ENCODE measurements around the gene TICAM1.
"Not testable (repeated sequence)": the region's sequence is repeated elsewhere in the genome, so short reads cannot be mapped to it uniquely, and the experiment has no call there.

The TICAM1 gene

DNA sequence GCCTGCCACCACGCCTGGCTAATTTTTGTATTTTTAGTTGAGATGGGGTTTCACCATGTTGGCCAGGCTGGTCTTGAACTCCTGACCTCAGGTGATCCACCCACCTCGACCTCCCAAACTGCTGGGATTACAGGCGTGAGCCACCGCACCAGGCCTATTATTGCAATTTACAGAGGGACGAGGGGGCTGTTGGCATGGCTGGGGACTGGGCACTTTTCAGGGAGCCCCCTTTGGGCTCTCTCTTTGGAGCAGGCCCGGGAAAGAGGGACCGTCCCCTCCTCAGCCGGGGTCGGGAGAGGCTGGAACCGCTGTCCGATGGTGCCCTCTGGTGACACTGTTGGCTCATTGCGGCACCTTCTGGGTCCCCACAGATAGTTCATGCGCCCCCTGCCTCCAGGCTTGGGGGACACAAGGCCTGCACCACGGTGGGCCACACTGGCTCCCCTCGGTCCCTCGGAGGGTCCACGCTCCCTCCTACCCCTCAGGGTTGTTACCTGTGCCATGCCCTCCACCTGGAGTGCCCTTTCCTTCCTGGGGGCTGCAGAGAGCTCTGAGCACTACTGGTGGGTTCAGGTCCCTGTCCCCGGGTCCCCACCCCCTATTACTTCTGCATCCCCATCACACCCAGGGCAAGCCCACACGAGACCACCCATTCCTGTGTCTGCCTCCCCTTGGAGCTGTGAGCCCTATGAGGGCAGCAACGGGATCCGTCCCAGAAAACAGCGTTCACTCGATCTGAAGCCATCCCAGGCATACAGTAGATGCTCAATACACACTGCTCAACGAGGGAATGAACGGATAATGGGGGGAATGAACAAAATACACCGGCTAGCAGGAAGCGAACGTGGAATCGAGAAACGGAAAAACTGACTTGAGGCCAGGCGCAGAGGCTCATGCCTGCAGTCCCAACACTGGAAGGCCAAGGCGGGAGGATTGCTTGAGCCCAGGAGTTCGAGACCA lies 27.5 kb downstream of the TICAM1 start:
- peak in 5 of 14 donors; percentile 12 to 49 (median 22) for DNase-seq

DNA sequence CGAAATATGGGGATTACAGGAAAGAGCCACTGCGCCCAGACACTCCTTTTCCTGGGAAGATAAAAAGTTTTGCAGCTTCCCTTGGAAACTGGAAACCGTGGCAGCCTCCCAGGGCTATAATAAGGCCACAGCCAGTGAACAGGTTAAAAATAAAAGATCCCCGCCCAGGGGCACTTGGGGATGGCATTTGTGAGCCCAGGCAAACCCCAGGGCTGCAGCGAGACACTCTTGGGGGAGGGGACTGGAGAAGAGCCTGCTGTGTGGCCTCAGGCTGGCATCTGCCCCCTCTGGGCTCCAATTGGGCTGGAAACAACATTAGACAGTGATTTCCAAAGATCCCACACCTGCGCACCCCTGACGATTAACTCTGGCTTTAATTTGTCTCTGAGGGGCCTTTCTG lies 28.8 kb downstream of the TICAM1 start:
- DNase-seq = no peak

DNA sequence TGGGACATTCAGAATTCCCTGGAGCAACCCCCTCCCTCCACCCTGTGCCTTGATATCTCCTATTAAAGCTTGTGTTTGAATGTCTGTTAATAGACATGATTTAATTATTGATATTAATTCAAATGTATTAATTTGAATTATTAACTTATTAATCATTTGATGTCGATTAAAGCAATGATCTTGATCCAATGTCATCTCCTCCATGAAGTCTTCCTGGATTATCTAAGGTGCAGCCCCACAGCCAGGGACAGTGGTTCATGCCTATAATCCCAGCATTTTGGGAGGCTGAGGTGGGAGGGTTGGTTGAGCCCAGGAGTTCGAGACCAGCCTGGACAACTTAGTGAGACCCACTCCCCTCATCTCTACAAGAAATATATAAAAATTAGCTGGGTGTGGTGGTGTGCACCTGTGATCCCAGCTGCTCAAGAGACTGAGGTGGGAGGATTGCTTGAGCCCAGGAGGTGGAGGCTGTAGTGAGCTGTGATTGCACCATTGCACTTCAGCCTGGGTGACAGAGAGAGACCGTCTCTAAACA lies 30.4 kb downstream of the TICAM1 start:
- no peak for DNase-seq

DNA sequence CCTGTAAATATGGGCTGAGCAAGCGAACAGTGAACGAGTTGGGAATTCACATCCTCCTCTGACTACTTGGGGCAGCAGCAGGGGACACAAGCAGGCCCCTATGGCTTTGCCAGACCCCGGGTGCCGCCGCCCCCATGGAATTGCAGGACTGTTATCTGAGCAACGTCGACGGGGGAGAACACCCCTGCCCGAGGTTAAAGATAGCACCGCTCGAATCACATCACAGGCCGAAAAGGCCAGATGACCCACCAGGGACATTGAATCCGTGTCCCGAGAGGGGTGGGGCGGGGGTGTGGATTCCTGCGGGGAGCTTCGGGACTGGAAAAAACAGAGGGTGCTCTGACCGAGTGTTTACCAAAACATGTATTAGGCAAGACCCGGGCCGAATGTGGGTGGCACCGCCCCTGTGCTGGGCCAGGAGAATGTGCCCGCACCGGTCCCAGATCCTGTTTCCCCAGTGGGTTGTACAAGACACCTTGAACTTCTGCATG lies 30.9 kb downstream of the TICAM1 start:
- no peak for DNase-seq

DNA sequence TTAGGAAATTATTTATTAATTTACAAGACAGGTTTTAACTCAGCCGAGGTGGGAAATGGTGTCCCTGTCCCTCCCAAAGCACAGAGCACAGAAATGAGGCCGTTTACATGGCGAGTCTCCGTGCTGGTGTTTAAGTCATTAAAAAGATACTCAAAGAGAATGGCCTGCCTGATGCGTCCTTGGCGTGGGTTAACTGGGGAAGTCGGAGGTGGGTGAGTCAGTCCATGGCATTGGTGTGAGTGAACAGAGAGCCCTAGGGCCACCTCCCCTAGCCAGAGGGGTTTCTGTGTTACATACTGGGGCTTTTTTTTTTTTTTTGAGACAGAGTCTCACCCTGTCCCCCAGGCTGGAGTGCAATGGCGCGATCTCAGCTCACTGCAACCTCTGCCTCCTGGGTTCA lies 36.1 kb downstream of the TICAM1 start:
- no peak for DNase-seq

DNA sequence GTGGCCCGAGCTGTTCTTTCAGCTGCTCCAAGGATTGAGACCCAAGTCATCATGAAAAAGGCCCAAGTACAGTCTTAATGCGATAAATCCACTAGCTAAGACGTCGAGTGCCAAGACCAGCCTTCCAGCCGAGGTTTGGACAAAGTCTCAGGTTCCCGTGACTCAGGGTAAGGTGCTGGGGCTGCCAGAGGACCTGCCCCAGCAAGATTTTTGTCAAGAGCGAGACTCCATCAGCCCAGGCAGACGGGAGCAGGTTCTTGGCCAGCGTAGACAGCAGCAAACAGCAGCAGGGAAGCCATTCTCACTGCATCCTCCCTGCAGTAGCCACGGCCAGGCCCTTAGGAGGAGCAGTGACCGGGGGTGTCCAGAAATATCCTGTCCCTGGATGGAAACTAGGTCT lies 36.5 kb downstream of the TICAM1 start:
- DNase-seq = no peak

DNA sequence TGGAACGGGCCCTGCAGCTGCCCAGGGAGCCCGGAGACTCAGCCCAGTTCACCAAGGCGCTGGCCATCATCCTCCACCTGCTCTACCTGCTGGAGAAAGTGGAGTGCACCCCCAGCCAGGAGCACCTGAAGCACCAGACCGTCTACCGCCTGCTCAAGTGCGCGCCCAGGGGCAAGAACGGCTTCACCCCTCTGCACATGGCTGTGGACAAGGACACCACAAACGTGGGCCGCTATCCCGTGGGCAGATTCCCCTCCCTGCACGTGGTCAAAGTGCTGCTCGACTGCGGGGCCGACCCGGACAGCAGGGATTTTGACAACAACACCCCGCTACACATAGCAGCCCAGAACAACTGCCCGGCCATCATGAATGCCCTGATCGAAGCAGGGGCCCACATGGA lies 38.2 kb downstream of the TICAM1 start:
- not testable (repeated sequence) for DNase-seq

DNA sequence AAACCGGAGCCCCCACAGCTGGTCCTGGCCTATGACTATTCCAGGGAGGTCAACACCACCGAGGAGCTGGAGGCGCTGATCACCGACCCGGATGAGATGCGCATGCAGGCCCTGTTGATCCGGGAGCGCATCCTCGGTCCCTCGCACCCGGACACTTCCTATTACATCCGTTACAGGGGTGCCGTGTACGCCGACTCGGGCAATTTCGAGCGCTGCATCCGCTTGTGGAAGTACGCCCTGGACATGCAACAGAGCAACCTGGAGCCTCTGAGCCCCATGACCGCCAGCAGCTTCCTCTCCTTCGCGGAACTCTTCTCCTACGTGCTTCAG lies 38.7 kb downstream of the TICAM1 start:
- not testable (repeated sequence) for DNase-seq

DNA sequence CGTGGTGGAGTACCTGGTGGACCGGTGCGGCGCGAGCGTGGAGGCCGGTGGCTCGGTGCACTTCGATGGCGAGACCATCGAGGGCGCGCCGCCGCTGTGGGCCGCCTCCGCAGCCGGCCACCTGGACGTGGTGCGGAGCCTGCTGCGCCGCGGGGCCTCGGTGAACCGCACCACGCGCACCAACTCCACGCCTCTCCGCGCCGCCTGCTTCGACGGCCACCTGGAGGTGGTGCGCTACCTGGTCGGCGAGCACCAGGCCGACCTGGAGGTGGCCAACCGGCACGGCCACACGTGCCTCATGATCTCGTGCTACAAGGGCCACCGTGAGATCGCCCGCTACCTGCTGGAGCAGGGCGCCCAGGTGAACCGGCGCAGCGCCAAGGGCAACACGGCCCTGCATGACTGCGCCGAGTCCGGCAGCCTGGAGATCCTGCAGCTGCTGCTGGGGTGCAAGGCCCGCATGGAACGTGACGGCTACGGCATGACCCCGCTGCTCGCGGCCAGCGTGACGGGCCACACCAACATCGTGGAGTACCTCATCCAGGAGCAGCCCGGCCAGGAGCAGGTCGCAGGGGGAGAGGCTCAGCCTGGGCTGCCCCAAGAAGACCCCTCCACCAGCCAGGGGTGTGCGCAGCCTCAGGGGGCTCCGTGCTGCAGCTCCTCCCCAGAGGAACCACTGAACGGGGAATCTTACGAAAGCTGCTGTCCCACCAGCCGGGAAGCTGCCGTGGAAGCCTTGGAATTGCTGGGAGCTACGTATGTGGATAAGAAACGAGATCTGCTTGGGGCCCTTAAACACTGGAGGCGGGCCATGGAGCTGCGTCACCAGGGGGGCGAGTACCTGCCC lies 39.3 kb downstream of the TICAM1 start:
- not testable (repeated sequence) for DNase-seq

DNA sequence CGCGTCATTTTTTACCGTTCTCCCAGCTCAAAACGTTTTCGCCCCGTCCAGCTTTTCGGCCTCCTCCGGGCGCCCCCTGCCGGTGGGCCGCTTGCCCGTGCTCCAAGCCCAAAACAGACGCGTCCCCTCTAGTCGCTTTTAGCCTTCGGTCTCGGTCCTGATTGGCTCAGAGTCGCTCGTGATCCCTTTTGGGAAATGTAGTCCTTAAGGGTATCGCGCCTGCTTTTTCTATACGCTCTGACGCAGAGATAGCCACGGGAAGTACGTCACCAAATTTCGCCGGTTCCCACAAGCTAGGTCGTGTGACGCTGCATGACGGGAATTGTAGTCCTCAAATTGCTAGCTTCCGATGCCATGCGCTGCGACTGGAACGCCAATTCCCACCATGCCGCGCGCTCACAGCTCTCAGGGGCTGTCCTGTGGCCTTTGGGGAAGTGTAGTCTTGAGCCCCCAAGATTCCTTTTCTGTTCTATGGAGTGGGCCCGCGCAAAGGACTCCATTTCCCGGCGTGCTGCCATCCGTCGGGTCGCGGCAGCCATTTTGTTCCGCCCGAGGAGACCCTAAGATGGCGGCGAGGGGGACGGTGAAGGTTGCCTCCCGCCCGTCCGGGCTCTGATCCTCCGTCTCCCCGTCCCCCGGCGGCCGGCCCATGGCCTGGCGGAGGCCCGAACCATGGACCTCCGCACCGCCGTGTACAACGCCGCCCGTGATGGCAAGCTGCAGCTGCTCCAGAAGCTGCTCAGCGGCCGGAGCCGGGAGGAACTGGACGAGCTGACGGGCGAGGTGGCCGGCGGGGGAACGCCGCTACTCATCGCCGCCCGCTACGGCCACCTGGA lies 40.1 kb downstream of the TICAM1 start, which contains the start of gene FEM1A:
Gene FEM1A (plus strand): TSS at position 552 of the 836 bp plus-strand sequence. CDS start 121 bp downstream, at position 673.
- peak; percentile 96 to 100 (median 100) for DNase-seq

DNA sequence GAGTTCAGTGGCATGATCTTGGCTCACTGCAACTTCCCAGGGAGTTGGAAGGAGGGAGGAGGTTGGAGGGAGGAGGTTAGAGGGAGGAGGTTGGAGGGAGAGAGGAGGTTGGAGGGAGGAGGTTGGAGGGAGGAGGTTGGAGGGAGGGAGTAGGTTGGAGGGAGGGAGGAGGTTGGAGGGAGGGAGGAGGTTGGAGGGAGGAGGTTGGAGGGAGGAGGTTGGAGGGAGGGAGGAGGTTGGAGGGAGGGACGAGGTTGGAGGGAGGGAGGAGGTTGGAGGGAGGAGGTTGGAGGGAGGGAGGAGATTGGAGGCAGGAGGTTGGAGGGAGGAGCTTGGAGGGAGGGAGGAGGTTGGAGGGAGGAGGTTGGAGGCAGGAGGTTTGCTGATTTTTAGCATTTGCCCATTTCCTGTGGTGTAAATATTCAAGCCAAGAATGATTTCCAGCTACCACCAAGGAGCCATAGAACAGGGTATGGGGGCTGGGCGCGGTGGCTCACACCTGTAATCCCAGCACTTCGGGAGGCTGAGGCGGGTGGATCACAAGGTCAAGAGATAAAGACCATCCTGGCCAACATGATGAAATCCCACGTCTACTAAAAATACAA lies 45.0 kb downstream of the TICAM1 start:
- not testable (repeated sequence) for DNase-seq

DNA sequence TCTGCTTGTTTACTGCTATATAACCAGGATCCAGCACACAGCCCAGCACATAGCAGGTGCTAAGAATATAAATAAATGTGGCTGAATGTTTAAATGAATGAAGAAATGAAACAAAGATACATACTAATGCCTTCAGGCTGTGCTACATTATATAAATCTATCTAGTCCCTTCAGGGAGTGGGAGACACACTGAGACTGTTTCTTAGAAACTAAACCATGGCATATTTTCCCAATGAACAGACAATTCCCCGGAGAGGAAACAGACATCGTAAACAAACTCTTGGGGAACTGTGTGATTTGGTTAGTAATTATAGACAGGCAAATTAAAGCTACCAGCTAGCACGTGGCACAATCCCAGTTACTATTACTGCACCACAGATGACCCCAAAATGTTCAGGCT lies 49.7 kb downstream of the TICAM1 start:
- DNase-seq = no peak

DNA sequence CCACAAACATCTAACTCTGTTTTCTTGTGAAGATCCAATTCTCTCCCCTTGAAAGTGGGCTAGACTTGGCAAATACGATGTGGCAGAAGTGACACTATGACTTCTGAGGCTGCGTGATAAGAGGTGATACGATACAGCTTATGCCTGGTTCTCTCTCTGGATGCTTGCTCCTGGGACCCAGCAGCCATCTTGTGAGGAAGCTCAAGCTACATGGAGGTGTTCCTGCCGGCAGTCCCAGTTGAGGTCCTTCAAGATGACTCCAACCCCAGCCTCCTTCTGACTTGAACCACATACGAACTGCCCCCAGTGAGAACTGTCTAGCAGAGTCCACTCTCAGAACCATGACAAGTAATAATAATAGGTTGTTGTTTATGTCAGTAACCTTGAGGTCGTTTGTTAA lies 50.7 kb downstream of the TICAM1 start:
- no peak for DNase-seq

DNA sequence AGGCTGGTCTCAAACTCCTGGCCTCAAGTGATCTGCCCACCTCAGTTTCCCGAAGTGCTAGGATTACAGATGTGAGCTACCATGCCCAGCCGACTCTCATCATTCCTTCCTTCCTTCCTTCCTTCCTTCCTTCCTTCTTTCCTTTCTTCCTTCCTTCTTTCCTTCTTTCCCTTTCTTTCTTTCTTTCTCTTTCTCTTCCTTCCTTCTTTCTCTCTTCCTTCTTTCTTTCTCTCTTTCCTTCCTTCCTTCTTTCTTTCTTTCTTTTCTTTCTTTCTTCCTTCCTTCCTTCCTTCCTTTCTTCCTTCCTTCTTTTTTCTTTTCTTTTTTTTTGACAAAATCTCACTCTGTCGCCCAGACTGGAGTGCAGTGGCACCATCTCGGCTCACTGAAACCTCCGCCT lies 53.4 kb downstream of the TICAM1 start:
- not testable (repeated sequence) for DNase-seq

DNA sequence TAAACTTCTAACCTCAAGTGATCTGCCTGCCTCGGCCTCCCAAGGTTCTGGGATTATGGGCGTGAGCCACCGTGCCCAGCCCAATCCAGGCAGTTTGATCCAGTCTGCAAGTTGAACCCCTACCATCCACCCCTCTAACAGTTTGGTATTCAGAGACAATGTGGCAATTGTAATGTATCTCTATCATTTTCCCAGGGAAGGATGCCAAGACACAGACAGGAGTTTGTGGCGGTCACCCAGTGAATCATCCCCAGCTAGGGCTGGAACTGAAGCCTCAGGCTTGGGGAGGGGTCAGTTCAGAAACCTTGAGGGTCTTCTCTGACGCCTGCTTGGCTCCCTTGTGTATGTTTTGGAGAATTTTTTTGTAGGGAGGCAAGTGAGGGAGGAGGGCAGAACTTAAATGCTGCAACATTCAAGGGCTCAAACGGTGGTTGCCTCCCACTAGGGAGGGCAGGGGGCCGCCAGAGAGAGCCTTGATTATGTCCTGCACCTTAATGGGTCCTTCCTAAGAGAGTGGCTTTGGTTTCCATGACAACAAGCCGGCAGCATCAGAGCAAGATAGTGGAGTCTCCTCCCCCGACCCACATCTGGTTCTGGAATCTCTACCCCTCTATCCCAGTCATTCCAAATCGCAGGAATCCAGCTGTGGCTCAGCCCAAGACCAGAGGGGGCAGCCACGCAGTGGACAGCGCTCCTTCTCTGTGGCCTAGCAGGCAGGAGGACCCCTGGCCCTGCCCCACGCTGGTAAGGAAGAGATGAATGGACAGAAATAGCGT lies 54.9 kb downstream of the TICAM1 start:
- no peak for DNase-seq

DNA sequence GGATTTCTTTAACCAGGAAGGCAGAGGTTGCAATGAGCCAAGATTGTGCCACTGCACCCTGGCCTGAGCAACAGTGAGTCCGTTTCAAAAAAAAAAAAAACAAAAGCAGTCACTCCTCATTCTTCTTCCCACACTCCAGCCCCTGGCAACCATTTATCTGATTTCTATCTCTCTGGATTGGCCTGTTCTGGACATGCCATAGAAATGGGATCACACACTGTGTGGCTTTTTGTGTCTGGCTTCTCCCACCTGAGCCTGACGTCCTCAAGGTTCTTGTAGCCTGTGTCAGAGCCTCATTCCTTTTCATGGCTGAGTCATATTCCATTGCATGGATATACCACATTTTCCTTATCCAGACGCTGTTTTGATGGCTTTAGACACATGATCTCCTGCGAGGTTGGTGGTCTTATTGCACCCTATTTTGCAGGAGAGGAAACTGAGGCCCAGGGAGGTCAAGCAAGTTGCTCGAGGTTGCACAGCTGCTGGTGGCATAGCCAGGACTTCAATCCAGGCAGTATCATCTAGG lies 55.8 kb downstream of the TICAM1 start:
- no peak for DNase-seq

DNA sequence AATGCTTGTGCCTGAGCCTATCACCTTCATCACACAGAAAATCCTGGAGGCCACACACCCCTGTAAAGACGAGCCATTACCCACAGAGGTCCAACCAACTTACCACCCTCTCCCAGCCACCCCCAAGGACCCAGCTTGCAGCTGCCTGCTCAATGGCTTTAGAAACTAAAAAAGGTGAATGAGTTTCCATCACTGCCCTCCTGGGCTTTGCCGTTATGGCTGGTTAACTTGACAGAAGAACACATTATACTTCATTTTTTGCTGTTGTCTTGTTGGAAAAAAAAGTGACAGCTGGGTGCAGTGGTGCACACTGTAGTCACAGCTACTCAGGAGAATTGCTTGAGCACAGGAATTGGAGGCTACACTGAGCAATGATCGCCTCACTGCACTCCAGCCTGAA lies 57.4 kb downstream of the TICAM1 start:
- no peak for DNase-seq

DNA sequence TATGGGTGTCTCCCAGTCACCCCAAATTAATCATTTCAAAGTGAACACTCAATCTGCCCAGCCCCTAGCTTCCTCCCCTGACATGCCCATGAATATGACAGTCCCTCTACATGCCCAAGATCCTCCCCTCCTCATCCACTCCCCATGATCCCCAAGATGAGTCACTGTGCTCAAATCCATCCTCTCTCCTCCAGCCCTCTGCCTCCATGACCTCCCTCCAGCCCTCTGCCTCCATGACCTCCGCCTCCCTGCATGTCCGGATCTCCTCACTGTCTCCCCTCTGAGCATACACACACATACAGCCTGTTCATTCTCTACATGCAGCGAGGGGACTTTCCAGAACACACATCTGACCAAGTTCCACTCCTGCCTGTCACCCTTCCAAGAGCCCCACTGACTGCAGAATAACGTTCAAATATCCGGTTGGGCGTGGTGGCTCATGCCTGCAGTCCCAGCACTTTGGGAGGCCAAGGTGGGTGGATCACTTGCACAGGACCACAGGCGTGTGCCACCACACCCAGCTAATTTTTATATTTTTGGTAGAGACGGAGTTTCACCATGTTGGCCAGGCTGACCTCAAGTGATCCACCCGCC lies 58.4 kb downstream of the TICAM1 start:
- DNase-seq = no peak

DNA sequence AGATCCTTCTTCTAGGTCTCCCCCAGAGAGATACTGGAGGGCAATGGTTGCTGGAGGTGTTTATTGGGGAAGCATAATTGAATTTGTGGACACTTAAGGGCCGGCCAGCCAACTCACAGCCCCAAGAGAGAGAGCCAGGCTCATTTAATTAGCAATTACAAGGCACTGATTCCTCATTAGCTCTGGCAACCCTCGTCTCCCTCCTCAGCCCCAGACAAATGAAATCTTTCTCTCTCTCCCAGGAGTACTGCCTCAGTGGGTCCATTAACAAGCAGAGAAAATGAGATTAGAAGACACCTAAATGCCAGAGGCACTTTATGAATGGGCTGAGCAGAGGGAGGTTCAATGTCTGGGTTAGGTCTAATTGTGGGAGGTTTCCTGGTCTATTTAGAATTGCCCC lies 58.9 kb downstream of the TICAM1 start:
- no peak for DNase-seq

Measured in C1 segment of cervical spinal cord (tissue), 14 donors.